DOHH2 (cell line): ENCODE results near the gene PLB1.

Experiments
- EZH2phosphoT487 ChIP-seq: fragments of 200-600 bp; sonication (generic); IDR thresholded peaks from 2 replicates; pipeline ENCODE4 v1.6.1; 2017; ENCODE audit warnings: borderline replicate concordance, mild to moderate bottlenecking, antibody characterized with exemption, low read length, moderate library complexity, mixed read lengths
- TF ChIP-seq, protein P1 (sequence below): fragments of 200-600 bp; sonication (generic); IDR thresholded peaks from one replicate; pipeline ENCODE4 v1.5.1; 2014; ENCODE audit warnings: antibody characterized with exemption, mild to moderate bottlenecking, low read depth, low read length; ENCODE audit not compliant: poor library complexity, severe bottlenecking

DNA sequence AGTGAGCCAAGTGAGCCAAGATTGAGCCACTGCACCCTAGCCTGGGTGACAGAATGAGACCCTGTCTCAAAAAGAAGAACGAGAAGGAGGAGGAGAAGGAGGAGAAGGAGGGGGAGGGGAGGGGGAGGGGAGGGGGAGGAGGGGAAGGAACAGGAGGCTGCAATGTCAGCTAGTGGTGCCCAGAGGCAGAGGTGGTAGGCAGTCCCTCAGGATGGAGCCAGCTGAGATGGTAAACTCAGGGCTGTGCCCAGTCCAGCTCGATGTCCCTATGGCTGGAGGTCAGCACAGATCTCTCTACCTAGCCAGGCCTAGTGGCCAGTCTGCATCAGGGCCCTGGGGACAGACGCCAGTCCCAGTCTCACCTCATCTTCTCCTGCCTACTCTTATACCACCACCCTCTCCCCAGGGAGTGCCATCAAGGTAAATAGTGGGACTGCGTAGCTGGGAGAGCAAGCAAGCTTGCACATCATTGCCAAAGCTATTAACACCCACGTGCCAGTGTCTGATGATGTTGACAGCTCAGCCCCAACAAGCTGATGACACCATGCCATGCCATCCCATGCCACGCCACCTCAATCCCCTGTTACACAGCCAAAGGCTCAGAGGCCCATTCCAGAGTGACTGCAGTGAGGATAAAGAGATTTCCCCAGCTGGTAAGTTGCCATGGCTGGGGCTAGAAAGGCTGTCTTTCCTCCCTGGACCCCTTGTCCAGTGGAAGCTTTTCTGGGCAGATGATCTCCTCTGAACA lies 7.6 kb upstream of the PLB1 start:
- TF ChIP-seq, protein P1, sequence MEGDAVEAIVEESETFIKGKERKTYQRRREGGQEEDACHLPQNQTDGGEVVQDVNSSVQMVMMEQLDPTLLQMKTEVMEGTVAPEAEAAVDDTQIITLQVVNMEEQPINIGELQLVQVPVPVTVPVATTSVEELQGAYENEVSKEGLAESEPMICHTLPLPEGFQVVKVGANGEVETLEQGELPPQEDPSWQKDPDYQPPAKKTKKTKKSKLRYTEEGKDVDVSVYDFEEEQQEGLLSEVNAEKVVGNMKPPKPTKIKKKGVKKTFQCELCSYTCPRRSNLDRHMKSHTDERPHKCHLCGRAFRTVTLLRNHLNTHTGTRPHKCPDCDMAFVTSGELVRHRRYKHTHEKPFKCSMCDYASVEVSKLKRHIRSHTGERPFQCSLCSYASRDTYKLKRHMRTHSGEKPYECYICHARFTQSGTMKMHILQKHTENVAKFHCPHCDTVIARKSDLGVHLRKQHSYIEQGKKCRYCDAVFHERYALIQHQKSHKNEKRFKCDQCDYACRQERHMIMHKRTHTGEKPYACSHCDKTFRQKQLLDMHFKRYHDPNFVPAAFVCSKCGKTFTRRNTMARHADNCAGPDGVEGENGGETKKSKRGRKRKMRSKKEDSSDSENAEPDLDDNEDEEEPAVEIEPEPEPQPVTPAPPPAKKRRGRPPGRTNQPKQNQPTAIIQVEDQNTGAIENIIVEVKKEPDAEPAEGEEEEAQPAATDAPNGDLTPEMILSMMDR = no peak
- TF ChIP-seq EZH2phosphoT487 = no peak
